K562 (cell line): ENCODE results near the gene DUS1L. TPM values are rescaled to one million over a fixed set of nuclear protein-coding genes. Genes with fewer than 3 reads are reported as not detected.

ENCODE experiments used
- ATAC-seq: fragments of 200-7000 bp; cut with Tn5 transposase; 3 replicates; pipeline ENCODE4 v1.9.1; 2020; ENCODE audit warnings: moderate library complexity
- BruUV-seq: library from RNA; stranded (reverse); fragments of 400-500 nt; replicated peaks from 2 replicates; lab custom pipeline; 2021; lab: Mats Ljungman, UMichigan
- CTCF ChIA-PET: fragments of 300-600 bp; formaldehyde crosslinking; extraction: SDS; loops from one replicate; lab custom pipeline; 2021; ENCODE audit warnings: low intra/inter-chr PET ratio; lab: Yijun Ruan, JAX
- POLR2A ChIA-PET: fragments of 300-600, 350-650 bp; sonication (Branson Sonifier 250); formaldehyde crosslinking; extraction: SDS; loops from one replicate; lab custom pipeline; 2021; ENCODE audit warnings: antibody characterized with exemption, inconsistent platforms; lab: Yijun Ruan, JAX
- DNase-seq, 4 experiments: peaks; one replicate each; pipeline versions ENCODE4 v3.0.0 to v3.0.0-alpha.2; 2011 to 2018; ENCODE audit warnings: low spot score in 3 of 4, mixed read lengths in 3 of 4; ENCODE audit errors: extremely low read depth in 1 of 4
- FAIRE-seq: peaks from 2 replicates; lab custom pipeline; 2011; peaks lifted over from hg19 to GRCh38; lab: Jason Lieb, UNC
- H2AFZ ChIP-seq: 2 replicates; pipeline ENCODE4 v1.6.0; 2011; ENCODE audit warnings: low read depth, low read length, control low read depth, inconsistent platforms
- H3K27ac ChIP-seq: fragments of 200-600 bp; 3 replicates; pipeline ENCODE4 v1.8.0; 2011; ENCODE audit warnings: low read depth, mild to moderate bottlenecking, control low read depth, inconsistent platforms, low read length, moderate library complexity, mixed read lengths; ENCODE audit errors: extremely low read depth
- H3K27me3 ChIP-seq, 2 experiments: fragments of 300-600 bp in 1 of 2; 2 replicates in 1 of 2; 3 replicates in 1 of 2; pipeline versions ENCODE4 v1.6.0 to v1.8.0; 2011; ENCODE audit warnings: inconsistent platforms in 2 of 2, low read length in 2 of 2, mild to moderate bottlenecking in 1 of 2, mixed read lengths in 1 of 2, moderate library complexity in 1 of 2; ENCODE audit not compliant: control insufficient read depth in 2 of 2, insufficient read depth in 2 of 2
- H3K36me3 ChIP-seq: fragments of 300-600 bp; 3 replicates; pipeline ENCODE4 v1.8.0; 2011; ENCODE audit warnings: mild to moderate bottlenecking, low read length, inconsistent platforms; ENCODE audit not compliant: control insufficient read depth, insufficient read depth
- H3K4me1 ChIP-seq, 2 experiments: fragments of 200-600 bp in 1 of 2; replicated peaks in 1 of 2; 2 replicates in 1 of 2; 3 replicates in 1 of 2; pipeline versions ENCODE4 v1.5.1 to v1.8.0; 2011; ENCODE audit warnings: inconsistent platforms in 2 of 2, low read length in 2 of 2, mild to moderate bottlenecking in 1 of 2, mixed read lengths in 1 of 2, moderate library complexity in 1 of 2; ENCODE audit not compliant: control insufficient read depth in 2 of 2, insufficient read depth in 2 of 2
- H3K4me2 ChIP-seq: 2 replicates; pipeline ENCODE4 v1.6.1; 2011; ENCODE audit warnings: low read length, control low read depth, inconsistent platforms, mixed read lengths; ENCODE audit not compliant: insufficient read depth
- H3K4me3 ChIP-seq: fragments of 200-600 bp; sonication (generic), shearing (Covaris generic); 2 replicates; pipeline ENCODE4 v1.5.1; 2016; ENCODE audit warnings: control low read depth, inconsistent platforms
- H3K79me2 ChIP-seq: fragments of 200-600 bp; 3 replicates; pipeline ENCODE4 v1.8.0; 2011; ENCODE audit warnings: low read length, inconsistent platforms; ENCODE audit not compliant: control insufficient read depth, insufficient read depth
- H3K9ac ChIP-seq, 2 experiments: 2 replicates each; pipeline versions ENCODE4 v1.6.0 to v1.6.1; 2011; ENCODE audit warnings: low read depth in 2 of 2, low read length in 2 of 2, control low read depth in 1 of 2, inconsistent platforms in 1 of 2, mild to moderate bottlenecking in 1 of 2, mixed read lengths in 1 of 2; ENCODE audit not compliant: insufficient read depth in 1 of 2
- H3K9me1 ChIP-seq: one replicate; pipeline ENCODE4 v1.6.0; 2011; ENCODE audit warnings: inconsistent platforms, mild to moderate bottlenecking, low read length, moderate library complexity; ENCODE audit not compliant: control insufficient read depth, insufficient read depth
- H3K9me3 ChIP-seq: replicated peaks from 2 replicates; pipeline ENCODE4 v1.5.1; 2011; ENCODE audit warnings: low read depth, low read length, inconsistent platforms; ENCODE audit not compliant: control insufficient read depth, insufficient read depth
- H4K20me1 ChIP-seq: replicated peaks from 2 replicates; pipeline ENCODE4 v1.6.1; 2011; ENCODE audit warnings: low read length, inconsistent platforms, mixed read lengths; ENCODE audit not compliant: control insufficient read depth, insufficient read depth
- ASH1L ChIP-seq: fragments of 450-650 bp; IDR thresholded peaks from 2 replicates; pipeline ENCODE4 v1.6.1; 2018; ENCODE audit warnings: borderline replicate concordance, mild to moderate bottlenecking, low read depth; ENCODE audit not compliant: partially characterized antibody
- ATF7 ChIP-seq: fragments of 450-650 bp; IDR thresholded peaks from 2 replicates; pipeline ENCODE4 v1.7.1; 2014; ENCODE audit warnings: mild to moderate bottlenecking, moderate library complexity
- CREB1 ChIP-seq, 2 experiments: sonication (generic) in 1 of 2; formaldehyde crosslinking in 1 of 2; IDR thresholded peaks; 2 replicates each; pipeline versions ENCODE4 v1.6.1 to v1.8.0; 2012 to 2022; ENCODE audit warnings: inconsistent platforms in 1 of 2, mild to moderate bottlenecking in 1 of 2, missing genetic modification reagents in 1 of 2, moderate library complexity in 1 of 2
- CREB3L1 ChIP-seq: fragments of 450-650 bp; IDR thresholded peaks from 2 replicates; pipeline ENCODE4 v1.6.1; 2014; ENCODE audit warnings: low read depth, mild to moderate bottlenecking, moderate library complexity, borderline replicate concordance
- CTBP1 ChIP-seq: fragments of 450-650 bp; IDR thresholded peaks from 2 replicates; pipeline ENCODE4 v1.6.1; 2016; ENCODE audit warnings: borderline replicate concordance
- E2F3 ChIP-seq: fragments of 250-450 bp; sonication (Bioruptor Pico); IDR thresholded peaks from 2 replicates; pipeline ENCODE4 v1.4.0; 2020; ENCODE audit warnings: mild to moderate bottlenecking
- ELF1 ChIP-seq: fragments of 200-800 bp; sonication (Bioruptor generic); IDR thresholded peaks from 2 replicates; pipeline ENCODE4 v1.6.1; 2016; ENCODE audit warnings: missing genetic modification characterization, missing compliant biosample characterization
- FOXP1 ChIP-seq: sonication (generic); formaldehyde crosslinking; IDR thresholded peaks from 2 replicates; pipeline ENCODE4 v1.8.0; 2022; ENCODE audit warnings: mild to moderate bottlenecking, missing genetic modification reagents
- FUS ChIP-seq: fragments of 200-400 bp; formaldehyde crosslinking; optimal IDR thresholded peaks from 2 replicates; pipeline ENCODE3; 2017; ENCODE audit warnings: low read depth, low read length
- GATA2 ChIP-seq: sonication (generic); formaldehyde crosslinking; IDR thresholded peaks from 2 replicates; pipeline ENCODE4 v1.4.0; 2020; ENCODE audit warnings: mild to moderate bottlenecking, missing genetic modification reagents
- HBP1 ChIP-seq: fragments of 450-650 bp; formaldehyde crosslinking; IDR thresholded peaks from 2 replicates; pipeline ENCODE4 v1.4.0; 2022; ENCODE audit warnings: missing genetic modification characterization
- NFE2L1 ChIP-seq: fragments of 450-650 bp; IDR thresholded peaks from 2 replicates; pipeline ENCODE4 v1.6.1; 2016; ENCODE audit warnings: missing genetic modification characterization, low read depth, mild to moderate bottlenecking, missing compliant biosample characterization, moderate library complexity, borderline replicate concordance
- SAP30 ChIP-seq: fragments of 200-600 bp; sonication (generic); IDR thresholded peaks from 2 replicates; pipeline ENCODE4 v1.6.1; 2012; ENCODE audit warnings: borderline replicate concordance, low read depth, mild to moderate bottlenecking, moderate library complexity, low read length, control low read depth, inconsistent platforms; ENCODE audit not compliant: insufficient read depth, poor library complexity, severe bottlenecking
- SP2 ChIP-seq: IDR thresholded peaks from 2 replicates; pipeline ENCODE4 v1.6.1; 2011; ENCODE audit warnings: mild to moderate bottlenecking, low read depth, low read length, moderate library complexity; ENCODE audit not compliant: poor library complexity, severe bottlenecking; ENCODE audit errors: extremely low read depth
- ZBTB1 ChIP-seq: sonication (generic); formaldehyde crosslinking; IDR thresholded peaks from 2 replicates; pipeline ENCODE4 v1.8.1; 2023; ENCODE audit warnings: missing genetic modification reagents, low read depth, mild to moderate bottlenecking, borderline replicate concordance
- ZNF551 ChIP-seq: fragments of 250-450 bp; sonication (Bioruptor Pico); IDR thresholded peaks from 2 replicates; pipeline ENCODE4 v1.5.0; 2021; ENCODE audit warnings: mild to moderate bottlenecking, moderate library complexity
- WGBS: fragments of 100-300 bp; shearing (Covaris generic); methylation state at CpG from one replicate; pipeline ENCODE4 v1.1.6; 2016; ENCODE audit warnings: low coverage, mixed read lengths; ENCODE audit not compliant: insufficient coverage; ENCODE audit errors: missing lambda C conversion rate; 5-methylcytosine and 5-hydroxymethylcytosine counted together
- in situ Hi-C: fragments of 300-500 bp; cut with MboI; formaldehyde crosslinking; loops from 4 replicates; pipeline ENCODE4 v1.15.0; 2018; ENCODE audit warnings: inconsistent platforms, mixed read lengths
- intact Hi-C: fragments of 100-400 bp; cut with micrococcal nuclease; formaldehyde crosslinking; loops from 2 replicates; pipeline ENCODE4 v1.14.2; 2022
- polyA plus RNA-seq, 8 experiments: library from polyadenylated mRNA; depleted of rRNA in 4 of 8; stranded (reverse) in 5 of 8; unstranded in 3 of 8; fragments of >200 nt; fragmentation: Nextera tagmentation in 2 of 8; fragmentation: Illumina TruSeq in 1 of 8; extraction: Ambion mirVana in 2 of 8; extraction: Trizol in 1 of 8; gene quantifications; 2 replicates each; pipeline versions ENCODE4 v1.2.1 to v1.2.3, GENCODE V29; 2011 to 2014; ENCODE audit warnings: inconsistent platforms in 1 of 8, missing spikeins in 1 of 8
- total RNA-seq, 7 experiments: library from RNA; depleted of rRNA in 6 of 7; stranded (reverse); fragments of >200 nt in 6 of 7; fragmentation: Illumina TruSeq in 2 of 7; extraction: Trizol in 2 of 7; gene quantifications; 2 replicates each; pipeline versions ENCODE4 v1.2.1 to v1.2.3, GENCODE V29; 2011 to 2021; ENCODE audit warnings: low replicate concordance in 1 of 7

Gene DUS1L
- total and polyA plus RNA-seq, 9 of the 15 experiments (the other 6 are each of a cell fraction or from before 2014, with no cell fraction given), result 7.8 to 210 (median 83.9) TPM

GRCh38 chr17:82023447-82024241 is 42.0 kb downstream of the DUS1L start (continued):
- TF ChIP-seq FUS (no peak), ZNF551 (CRISPR knock-in tag) (no peak), ATF7 (no peak), FOXP1 (CRISPR knock-in tag) (no peak)

GRCh38 chr17:82022981-82023446 is 42.6 kb downstream of the DUS1L start, which contains the start of gene LRRC45:
Gene LRRC45 (plus strand): TSS chr17:82023305. CDS start chr17:82023644, 339 bp downstream.
- peaks cover 28% of the 10 kb centered on the region; the same call in 1 of the 3 replicates for H3K36me3 ChIP-seq
- POLR2A ChIA-PET, result interaction anchor here (0.5 to 5.0 kb wide), 14 partner anchors 12 to 471 kb away, joined by 3 to 51 read pairs (median 3); partner anchors contain the start of genes ALYREF, ANAPC11, ASPSCR1 and DCXR
- H3K9me3 ChIP-seq, result no peaks in the 10 kb centered on the region
- peak within 1 kb of the TSS; percentile 75 to 97 for H3K9ac ChIP-seq
- H3K27me3 ChIP-seq, result no peaks in the 10 kb centered on the region
- H3K4me3 ChIP-seq, result peak within 1 kb of the TSS; percentile 91
- CTCF ChIA-PET, result interaction anchor here (0.5 to 6.6 kb wide), 3 partner anchors 63 to 532 kb away, joined by 4 to 103 read pairs (median 4); partner anchors contain the start of gene NOTUM
- peaks cover 14 to 89% of the 10 kb centered on the region in 2 experiments for H3K4me1 ChIP-seq
- FAIRE-seq, result peak; percentile 100
- 0% methylated on average over 16 of the region's 42 CpGs for WGBS
- peaks cover 36% of the 10 kb centered on the region for H3K79me2 ChIP-seq
- peaks cover 17% of the 10 kb centered on the region for H4K20me1 ChIP-seq
- H3K27ac ChIP-seq, result peak within 1 kb of the TSS; percentile 77
- peak; percentile 94 for ATAC-seq
- in situ Hi-C loops, result no loop called here
- peak within 1 kb of the TSS; percentile 84 for H3K4me2 ChIP-seq
- no peaks in the 10 kb centered on the region for H3K9me1 ChIP-seq
- intact Hi-C loops, result loop anchor here (1.0 to 5.0 kb wide), 3 partner anchors 8 to 162 kb away; partner anchors contain the start of genes ASPSCR1, P4HB and RAC3
- DNase-seq, result peak; percentile 96 to 99 (median 98)
- peak within 1 kb of the TSS; percentile 71 for H2AFZ ChIP-seq
- no TSS peak for BruUV-seq
- TF ChIP-seq CREB3L1 (no peak), NFE2L1 (tag) (no peak), ASH1L (peak; percentile 95), ELF1 (peak; percentile 87), CTBP1 (peak; percentile 100), HBP1 (CRISPR knock-in tag) (no peak), GATA2 (CRISPR knock-in tag) (no peak), E2F3 (0 out of 2 replicates have a peak, but pooled peaks have one; percentile 53), ZNF551 (CRISPR knock-in tag) (no peak), CREB1 (IDR thresholded peaks at IDR 0.05) (no peak), CREB1 (CRISPR knock-in tag; IDR thresholded peaks at IDR 0.05) (peak; percentile 49; the same call in 1 of the 2 replicates), ZBTB1 (CRISPR knock-in tag) (no peak), SAP30 (no peak), SP2 (peak; percentile 83)
